PC-3 (cell line): ENCODE results near the gene SULF2.

Experiments used
- CTCF ChIP-seq: fragments of 300-600 bp; sonication (generic); conservative IDR thresholded peaks from 2 replicates; pipeline ENCODE4 v1.5.1; 2017; ENCODE audit warnings: antibody characterized with exemption, low read depth, mild to moderate bottlenecking, low read length
- EZH2 ChIP-seq: fragments of 300-600 bp; sonication (generic); IDR thresholded peaks from one replicate; pipeline ENCODE4 v1.6.1; 2017; ENCODE audit warnings: antibody characterized with exemption, mild to moderate bottlenecking, low read length; ENCODE audit not compliant: unreplicated experiment
- EZH2phosphoT487 ChIP-seq: fragments of 300-600 bp; sonication (generic); IDR thresholded peaks from 2 replicates; pipeline ENCODE4 v1.6.1; 2018; ENCODE audit warnings: mild to moderate bottlenecking, antibody characterized with exemption, low read length, borderline replicate concordance

GRCh38 chr20:47670913-47671312 is 114.4 kb downstream of the SULF2 start:
- TF ChIP-seq EZH2phosphoT487 (no peak), CTCF (no peak), EZH2 (no peak)
